ENCODE results near the gene DEFB129.
"Not testable (repeated sequence)": the region's sequence is repeated elsewhere in the genome, so short reads cannot be mapped to it uniquely, and the experiment has no call there.

DEFB129 gene

GRCh38 chr20:221258-221830 is 5.7 kb upstream of the DEFB129 start:
- DNase-seq (ENCODE audit: low read depth): no peak
- H3K4me3 ChIP-seq (ENCODE audit: low read length): no peak overlapping the region
- TF ChIP-seq, protein P1, sequence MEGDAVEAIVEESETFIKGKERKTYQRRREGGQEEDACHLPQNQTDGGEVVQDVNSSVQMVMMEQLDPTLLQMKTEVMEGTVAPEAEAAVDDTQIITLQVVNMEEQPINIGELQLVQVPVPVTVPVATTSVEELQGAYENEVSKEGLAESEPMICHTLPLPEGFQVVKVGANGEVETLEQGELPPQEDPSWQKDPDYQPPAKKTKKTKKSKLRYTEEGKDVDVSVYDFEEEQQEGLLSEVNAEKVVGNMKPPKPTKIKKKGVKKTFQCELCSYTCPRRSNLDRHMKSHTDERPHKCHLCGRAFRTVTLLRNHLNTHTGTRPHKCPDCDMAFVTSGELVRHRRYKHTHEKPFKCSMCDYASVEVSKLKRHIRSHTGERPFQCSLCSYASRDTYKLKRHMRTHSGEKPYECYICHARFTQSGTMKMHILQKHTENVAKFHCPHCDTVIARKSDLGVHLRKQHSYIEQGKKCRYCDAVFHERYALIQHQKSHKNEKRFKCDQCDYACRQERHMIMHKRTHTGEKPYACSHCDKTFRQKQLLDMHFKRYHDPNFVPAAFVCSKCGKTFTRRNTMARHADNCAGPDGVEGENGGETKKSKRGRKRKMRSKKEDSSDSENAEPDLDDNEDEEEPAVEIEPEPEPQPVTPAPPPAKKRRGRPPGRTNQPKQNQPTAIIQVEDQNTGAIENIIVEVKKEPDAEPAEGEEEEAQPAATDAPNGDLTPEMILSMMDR (conservative IDR thresholded peaks at IDR 0.05; ENCODE audit: low read length): no peak

- H3K4me3 ChIP-seq (ENCODE audit: low read length); DNase-seq (ENCODE audit: low read depth): not testable (repeated sequence)
These were observed 1.2 kb upstream of the DEFB129 start for GRCh38 chr20:225879-226278.

DNA sequence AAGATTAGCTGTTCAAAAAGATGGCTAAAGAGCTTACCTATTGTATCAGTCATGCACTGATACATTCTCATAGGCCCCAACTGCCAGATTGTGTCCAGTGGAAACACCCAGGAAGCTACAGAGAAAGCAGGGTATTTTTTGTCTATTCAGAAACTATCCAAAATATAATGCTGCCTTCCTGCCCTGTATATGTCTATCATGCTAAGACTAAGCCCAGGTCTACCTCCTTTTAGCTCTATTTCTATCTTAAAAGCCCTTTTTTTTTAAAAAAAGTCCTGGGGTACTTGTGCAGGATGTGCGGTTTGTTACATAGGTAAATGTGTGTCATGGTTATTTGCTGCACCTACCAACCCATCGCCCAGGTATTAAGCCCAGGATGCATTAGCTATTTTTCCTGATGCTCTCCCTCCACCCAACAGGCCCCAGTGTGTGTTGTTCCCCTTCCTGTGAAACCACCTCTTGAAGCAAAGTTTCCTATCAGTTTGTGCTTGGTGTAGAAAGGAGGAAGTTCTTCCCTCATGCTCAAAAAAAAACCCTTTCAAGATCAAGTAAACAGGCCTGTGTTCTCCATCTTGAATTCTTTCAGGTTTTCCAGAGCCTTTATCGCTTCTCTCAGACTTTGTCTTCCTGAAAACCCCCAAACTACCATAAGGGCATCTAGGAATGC is 514 bp downstream of the DEFB129 start:
- TF ChIP-seq, protein P1 (conservative IDR thresholded peaks at IDR 0.05; ENCODE audit: low read length): no peak
- no peak for DNase-seq (ENCODE audit: low read depth)
- H3K4me3 ChIP-seq (ENCODE audit: low read length): no peak overlapping the region

GRCh38 chr20:235891-236290 is 8.8 kb downstream of the DEFB129 start:
- DNase-seq (ENCODE audit: low read depth): peak; percentile 30
- TF ChIP-seq, protein P1 (conservative IDR thresholded peaks at IDR 0.05; ENCODE audit: low read length): peak; percentile 26
- no peak overlapping the region for H3K4me3 ChIP-seq (ENCODE audit: low read length)

DNA sequence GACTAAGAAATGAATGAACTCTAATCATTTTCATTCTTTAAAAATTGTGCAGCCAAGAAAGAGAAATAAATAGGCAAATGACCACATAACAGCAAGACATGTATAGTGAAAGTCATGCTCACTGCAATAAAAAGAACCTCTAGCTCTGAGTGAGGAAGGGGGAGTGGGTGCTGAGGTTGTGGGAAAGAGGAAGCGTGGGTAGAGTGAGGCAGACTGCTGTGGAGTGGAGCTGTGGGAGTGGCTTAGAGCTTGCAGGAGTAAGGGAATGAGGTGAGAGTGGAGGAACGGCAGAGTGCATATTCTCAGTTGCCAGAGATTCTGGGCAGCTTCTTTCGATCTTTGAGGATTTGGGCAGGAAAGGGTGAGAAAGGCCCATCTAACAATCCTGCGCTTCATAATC is 10.4 kb downstream of the DEFB129 start:
- TF ChIP-seq, protein P1 (conservative IDR thresholded peaks at IDR 0.05; ENCODE audit: low read length): no peak
- no peak overlapping the region for H3K4me3 ChIP-seq (ENCODE audit: low read length)
- DNase-seq (ENCODE audit: low read depth): no peak

GRCh38 chr20:237929-238328 is 10.9 kb downstream of the DEFB129 start:
- DNase-seq (ENCODE audit: low read depth): no peak
- TF ChIP-seq, protein P1 (conservative IDR thresholded peaks at IDR 0.05; ENCODE audit: low read length): no peak
- H3K4me3 ChIP-seq (ENCODE audit: low read length): no peak overlapping the region

- no peak for DNase-seq (ENCODE audit: low read depth)
- no peak overlapping the region for H3K4me3 ChIP-seq (ENCODE audit: low read length)
- TF ChIP-seq, protein P1 (conservative IDR thresholded peaks at IDR 0.05; ENCODE audit: low read length): no peak
These were observed 15.8 kb downstream of the DEFB129 start for GRCh38 chr20:242905-243304.

Measured in AG10803 (cell line).